GM12872 (cell line): Measurements from ENCODE around the gene MTREX.
A peak's percentile ranks its signal among the peaks of the same experiment; 100 is the strongest.

Experiments used
- CTCF ChIP-seq: IDR thresholded peaks from 3 replicates; pipeline ENCODE4 v1.5.1; 2011; ENCODE audit warnings: low read depth, mild to moderate bottlenecking, low read length, moderate library complexity; ENCODE audit not compliant: insufficient read depth

The MTREX gene

DNA sequence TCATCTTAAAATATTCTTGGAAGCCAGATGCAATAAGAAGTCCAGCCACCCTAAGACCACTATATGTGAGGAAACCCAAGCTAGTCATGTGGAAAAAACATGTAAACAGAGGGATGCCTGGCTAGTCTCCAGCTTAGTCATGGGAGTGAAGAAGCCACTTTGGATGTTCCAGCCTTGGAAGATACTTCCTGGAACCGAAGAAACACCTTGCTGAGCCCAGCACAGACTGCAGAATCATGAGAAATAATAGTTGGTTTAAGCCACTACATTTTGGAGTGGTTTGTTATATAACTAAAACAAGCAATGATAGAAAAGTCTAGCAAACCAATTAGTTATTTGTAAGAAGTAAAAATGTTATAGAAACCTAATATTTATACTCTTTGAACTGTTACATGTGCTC is 12.9 kb upstream of the MTREX start:
- no peak for TF ChIP-seq CTCF

GRCh38 chr5:55300890-55301289 is 6.9 kb upstream of the MTREX start:
- no peak for TF ChIP-seq CTCF

GRCh38 chr5:55303238-55303690 is 4.5 kb upstream of the MTREX start:
- no peak for TF ChIP-seq CTCF

DNA sequence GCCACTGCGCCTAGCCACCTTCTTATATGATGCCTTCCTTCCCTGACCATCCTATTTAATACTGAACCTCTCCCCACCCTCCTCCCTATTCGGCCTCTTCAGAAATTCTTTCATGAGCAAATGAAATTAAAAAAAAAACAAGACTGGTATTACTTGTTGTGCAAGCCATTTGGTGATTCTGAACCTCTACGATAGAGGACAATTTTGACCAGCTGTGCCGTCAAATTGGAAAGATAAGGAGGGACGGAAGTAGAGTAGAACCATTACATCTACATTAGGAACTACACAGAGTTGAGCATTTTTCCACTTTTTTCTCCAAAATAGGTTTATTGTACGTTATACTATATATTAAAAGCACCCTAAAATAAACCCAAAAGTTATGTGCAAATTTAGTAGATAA is 3.2 kb upstream of the MTREX start:
- no peak for TF ChIP-seq CTCF

GRCh38 chr5:55305345-55305744 is 2.4 kb upstream of the MTREX start:
- TF ChIP-seq CTCF: no peak

- no peak for TF ChIP-seq CTCF
These were observed 977 bp upstream of the MTREX start for GRCh38 chr5:55306641-55307382.

- TF ChIP-seq CTCF: peak; percentile 23; the same call in 1 of the 3 replicates
These were observed 556 bp downstream of the MTREX start for GRCh38 chr5:55308254-55308836.
